HepG2 (cell line): ENCODE measurements around the gene TULP3. TPM values are rescaled to one million over a fixed set of nuclear protein-coding genes. Genes with fewer than 3 reads are reported as not detected.

Experiments
- EZH2 ChIP-seq: conservative IDR thresholded peaks from 2 replicates; pipeline ENCODE4 v1.6.1; 2012; ENCODE audit warnings: mild to moderate bottlenecking, low read depth, low read length, moderate library complexity
- KMT2B ChIP-seq: IDR thresholded peaks from 2 replicates; pipeline ENCODE4 v1.6.1; 2016; ENCODE audit warnings: missing genetic modification reagents, missing compliant biosample characterization
- NFE2L1 ChIP-seq: sonication (generic); formaldehyde crosslinking; IDR thresholded peaks from 2 replicates; pipeline ENCODE4 v1.4.0; 2020; ENCODE audit warnings: missing genetic modification reagents, mild to moderate bottlenecking, borderline replicate concordance
- NFKBIZ ChIP-seq: IDR thresholded peaks from 2 replicates; pipeline ENCODE4 v1.6.1; 2018; ENCODE audit warnings: missing genetic modification reagents, missing compliant biosample characterization
- TP53 ChIP-seq: sonication (generic); formaldehyde crosslinking; conservative IDR thresholded peaks from 2 replicates; pipeline ENCODE4 v1.4.0; 2020; ENCODE audit warnings: missing genetic modification reagents
- USF2 ChIP-seq, 2 experiments: sonication (generic) in 1 of 2; formaldehyde crosslinking in 1 of 2; IDR thresholded peaks; 2 replicates each; pipeline versions ENCODE4 v1.5.1 to v1.6.1; 2011 to 2020; ENCODE audit warnings: borderline replicate concordance in 1 of 2, low read depth in 1 of 2, low read length in 1 of 2, mild to moderate bottlenecking in 1 of 2, missing genetic modification reagents in 1 of 2, moderate library complexity in 1 of 2
- YEATS4 ChIP-seq: sonication (generic); formaldehyde crosslinking; IDR thresholded peaks from 2 replicates; pipeline ENCODE4 v1.4.0; 2020; ENCODE audit warnings: missing genetic modification reagents, borderline replicate concordance
- ZFP82 ChIP-seq: sonication (generic); formaldehyde crosslinking; IDR thresholded peaks from 2 replicates; pipeline ENCODE4 v1.5.1; 2020; ENCODE audit warnings: mild to moderate bottlenecking, missing genetic modification reagents, borderline replicate concordance
- ZFP90 ChIP-seq: sonication (generic); formaldehyde crosslinking; IDR thresholded peaks from 2 replicates; pipeline ENCODE4 v1.8.0; 2022; ENCODE audit warnings: missing genetic modification reagents, mild to moderate bottlenecking, inconsistent platforms, borderline replicate concordance
- ZNF367 ChIP-seq: sonication (generic); formaldehyde crosslinking; IDR thresholded peaks from 2 replicates; pipeline ENCODE4 v1.4.0; 2020; ENCODE audit warnings: missing genetic modification reagents, borderline replicate concordance
- ZNF567 ChIP-seq: sonication (generic); formaldehyde crosslinking; IDR thresholded peaks from 2 replicates; pipeline ENCODE4 v1.8.1; 2023; ENCODE audit warnings: mild to moderate bottlenecking, missing genetic modification reagents, borderline replicate concordance
- ZNF597 ChIP-seq: sonication (generic); formaldehyde crosslinking; IDR thresholded peaks from 2 replicates; pipeline ENCODE4 v1.5.0; 2020; ENCODE audit warnings: missing genetic modification reagents
- ZNF75D ChIP-seq: sonication (generic); formaldehyde crosslinking; IDR thresholded peaks from 2 replicates; pipeline ENCODE4 v1.8.1; 2023; ENCODE audit warnings: missing genetic modification reagents, mild to moderate bottlenecking, borderline replicate concordance
- ZNF761 ChIP-seq: sonication (generic); formaldehyde crosslinking; conservative IDR thresholded peaks from 2 replicates; pipeline ENCODE4 v1.4.0; 2020; ENCODE audit warnings: mild to moderate bottlenecking, missing genetic modification reagents
- polyA plus RNA-seq, 8 experiments: library from polyadenylated mRNA; depleted of rRNA in 3 of 8; stranded (reverse) in 7 of 8; unstranded in 1 of 8; fragments of >200 nt; fragmentation: Illumina TruSeq in 4 of 8; extraction: Trizol in 4 of 8; gene quantifications; 2 replicates each; pipeline versions ENCODE4 v1.2.1 to v1.2.3, GENCODE V29; 2011 to 2016; ENCODE audit warnings: low read depth in 4 of 8, missing spikeins in 1 of 8, mixed read lengths in 1 of 8; ENCODE audit not compliant: insufficient read depth in 1 of 8
- total RNA-seq, 5 experiments: library from RNA; depleted of rRNA; stranded (reverse); fragments of >200 nt; fragmentation: Illumina TruSeq; extraction: Trizol; gene quantifications; 2 replicates each; pipeline ENCODE4 v1.2.3, GENCODE V29; 2016; ENCODE audit warnings: low read depth in 1 of 5
- TF ChIP-seq, protein P1 (sequence below): sonication (generic); formaldehyde crosslinking; IDR thresholded peaks from 2 replicates; pipeline ENCODE4 v1.4.0; 2020; ENCODE audit warnings: low read depth, mild to moderate bottlenecking, missing genetic modification reagents
- TF ChIP-seq, protein P2 (sequence below): sonication (generic); formaldehyde crosslinking; IDR thresholded peaks from 2 replicates; pipeline ENCODE4 v1.4.0; 2020; ENCODE audit warnings: missing genetic modification reagents

TULP3 gene
- total and polyA plus RNA-seq, 2 of the 13 experiments (the other 11 are each of a cell fraction or from before 2014, with no cell fraction given), result 11.2 to 13.2 TPM

GRCh38 chr12:2891240-2892053, 756 bp downstream of the TULP3 start (continued):
- no peak for TF ChIP-seq ZNF75D (CRISPR knock-in tag)
- TF ChIP-seq, protein P1, sequence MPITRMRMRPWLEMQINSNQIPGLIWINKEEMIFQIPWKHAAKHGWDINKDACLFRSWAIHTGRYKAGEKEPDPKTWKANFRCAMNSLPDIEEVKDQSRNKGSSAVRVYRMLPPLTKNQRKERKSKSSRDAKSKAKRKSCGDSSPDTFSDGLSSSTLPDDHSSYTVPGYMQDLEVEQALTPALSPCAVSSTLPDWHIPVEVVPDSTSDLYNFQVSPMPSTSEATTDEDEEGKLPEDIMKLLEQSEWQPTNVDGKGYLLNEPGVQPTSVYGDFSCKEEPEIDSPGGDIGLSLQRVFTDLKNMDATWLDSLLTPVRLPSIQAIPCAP (CRISPR knock-in tag), result no peak
- TF ChIP-seq USF2 (IDR thresholded peaks at IDR 0.05; ENCODE audit: low read depth, low read length), result no peak
- no peak for TF ChIP-seq USF2 (CRISPR knock-in tag; IDR thresholded peaks at IDR 0.05; ENCODE audit: borderline replicate concordance)
- TF ChIP-seq, protein P2, sequence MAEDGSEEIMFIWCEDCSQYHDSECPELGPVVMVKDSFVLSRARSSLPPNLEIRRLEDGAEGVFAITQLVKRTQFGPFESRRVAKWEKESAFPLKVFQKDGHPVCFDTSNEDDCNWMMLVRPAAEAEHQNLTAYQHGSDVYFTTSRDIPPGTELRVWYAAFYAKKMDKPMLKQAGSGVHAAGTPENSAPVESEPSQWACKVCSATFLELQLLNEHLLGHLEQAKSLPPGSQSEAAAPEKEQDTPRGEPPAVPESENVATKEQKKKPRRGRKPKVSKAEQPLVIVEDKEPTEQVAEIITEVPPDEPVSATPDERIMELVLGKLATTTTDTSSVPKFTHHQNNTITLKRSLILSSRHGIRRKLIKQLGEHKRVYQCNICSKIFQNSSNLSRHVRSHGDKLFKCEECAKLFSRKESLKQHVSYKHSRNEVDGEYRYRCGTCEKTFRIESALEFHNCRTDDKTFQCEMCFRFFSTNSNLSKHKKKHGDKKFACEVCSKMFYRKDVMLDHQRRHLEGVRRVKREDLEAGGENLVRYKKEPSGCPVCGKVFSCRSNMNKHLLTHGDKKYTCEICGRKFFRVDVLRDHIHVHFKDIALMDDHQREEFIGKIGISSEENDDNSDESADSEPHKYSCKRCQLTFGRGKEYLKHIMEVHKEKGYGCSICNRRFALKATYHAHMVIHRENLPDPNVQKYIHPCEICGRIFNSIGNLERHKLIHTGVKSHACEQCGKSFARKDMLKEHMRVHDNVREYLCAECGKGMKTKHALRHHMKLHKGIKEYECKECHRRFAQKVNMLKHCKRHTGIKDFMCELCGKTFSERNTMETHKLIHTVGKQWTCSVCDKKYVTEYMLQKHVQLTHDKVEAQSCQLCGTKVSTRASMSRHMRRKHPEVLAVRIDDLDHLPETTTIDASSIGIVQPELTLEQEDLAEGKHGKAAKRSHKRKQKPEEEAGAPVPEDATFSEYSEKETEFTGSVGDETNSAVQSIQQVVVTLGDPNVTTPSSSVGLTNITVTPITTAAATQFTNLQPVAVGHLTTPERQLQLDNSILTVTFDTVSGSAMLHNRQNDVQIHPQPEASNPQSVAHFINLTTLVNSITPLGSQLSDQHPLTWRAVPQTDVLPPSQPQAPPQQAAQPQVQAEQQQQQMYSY, result peak; percentile 89
- TF ChIP-seq NFE2L1, result no peak
- no peak for TF ChIP-seq ZNF597 (CRISPR knock-in tag)
- 0 out of 2 replicates have a peak, but pooled peaks have one; percentile 14 for TF ChIP-seq TP53 (CRISPR knock-in tag)
- no peak for TF ChIP-seq NFKBIZ (CRISPR knock-in tag)
- TF ChIP-seq KMT2B (CRISPR knock-in tag), result no peak; the same call in 1 of the 2 replicates
- no peak for TF ChIP-seq ZNF761 (CRISPR knock-in tag)
- no peak for TF ChIP-seq ZNF567 (CRISPR knock-in tag)
- TF ChIP-seq ZNF367, result no peak
- TF ChIP-seq ZFP90, result 0 out of 2 replicates have a peak, but pooled peaks have one; percentile 23
- TF ChIP-seq EZH2, result no peak
- TF ChIP-seq YEATS4 (CRISPR knock-in tag), result peak; percentile 43; the same call in 1 of the 2 replicates
- TF ChIP-seq ZFP82 (CRISPR knock-in tag), result no peak
